ENCODE results near the gene RARS2. TPM values are rescaled to one million over a fixed set of nuclear protein-coding genes. Genes with fewer than 3 reads are reported as not detected.
"Not testable (repeated sequence)": the region's sequence is repeated elsewhere in the genome, so short reads cannot be mapped to it uniquely, and the experiment has no call there.

Gene RARS2
- 28.3 and 34.0 TPM in 2 replicates for total RNA-seq

DNA sequence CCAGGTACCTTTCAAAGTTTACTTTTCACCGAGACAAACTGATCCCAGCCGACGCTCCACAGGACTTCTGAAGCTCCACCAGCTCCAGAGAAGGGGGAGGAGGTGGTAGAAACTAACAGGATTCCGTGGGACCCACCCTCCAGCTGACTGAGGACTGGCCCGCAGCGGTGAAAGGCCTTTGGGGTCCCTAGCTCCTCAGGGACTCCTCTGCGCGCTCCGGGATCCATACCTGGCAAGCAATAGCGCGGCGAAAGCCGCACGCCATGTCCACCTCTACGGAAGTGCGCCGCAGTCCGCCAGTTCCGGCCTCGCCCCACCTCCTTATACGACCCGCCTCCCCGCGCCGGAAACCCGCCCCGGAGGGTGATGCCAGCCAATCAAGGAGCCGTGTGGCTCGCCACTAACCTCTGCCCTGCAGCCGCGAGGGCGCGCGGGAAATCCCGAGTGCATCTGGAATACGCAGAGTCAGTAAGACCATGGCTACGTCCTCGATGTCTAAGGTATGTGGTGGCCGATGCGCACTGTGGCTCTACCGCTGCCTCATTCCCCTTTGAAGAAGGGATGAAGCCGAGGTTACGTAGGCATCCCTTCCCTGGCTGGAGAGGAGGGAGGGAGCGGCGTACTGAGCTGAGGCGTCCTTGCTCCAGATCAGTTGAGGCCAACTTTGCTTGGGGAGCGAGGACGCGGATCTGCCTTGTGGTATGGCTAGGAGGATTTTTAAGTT, at the start of gene RARS2, which contains the start of gene ORC3:
Gene RARS2, minus strand, starts transcription at position 295 of the 724 bp plus-strand sequence. Its CDS starts 30 bp downstream, at position 265.
Gene ORC3, plus strand, starts transcription at position 443 of the 724 bp plus-strand sequence. Its CDS starts 34 bp downstream, at position 477.
- DNase-seq (ENCODE audit: low read depth, low spot score) = peak; percentile 76

GRCh38 chr6:87639373-87639772, 49.6 kb upstream of the RARS2 start:
- no peak for DNase-seq (ENCODE audit: low read depth, low spot score)

- DNase-seq (ENCODE audit: low read depth, low spot score) = no peak
Measured at GRCh38 chr6:87637106-87637505, 47.3 kb upstream of the RARS2 start.

- DNase-seq (ENCODE audit: low read depth, low spot score) = no peak
Measured at GRCh38 chr6:87636315-87636714, 46.5 kb upstream of the RARS2 start.

GRCh38 chr6:87633851-87634250, 44.1 kb upstream of the RARS2 start:
- DNase-seq (ENCODE audit: low read depth, low spot score) = no peak

DNA sequence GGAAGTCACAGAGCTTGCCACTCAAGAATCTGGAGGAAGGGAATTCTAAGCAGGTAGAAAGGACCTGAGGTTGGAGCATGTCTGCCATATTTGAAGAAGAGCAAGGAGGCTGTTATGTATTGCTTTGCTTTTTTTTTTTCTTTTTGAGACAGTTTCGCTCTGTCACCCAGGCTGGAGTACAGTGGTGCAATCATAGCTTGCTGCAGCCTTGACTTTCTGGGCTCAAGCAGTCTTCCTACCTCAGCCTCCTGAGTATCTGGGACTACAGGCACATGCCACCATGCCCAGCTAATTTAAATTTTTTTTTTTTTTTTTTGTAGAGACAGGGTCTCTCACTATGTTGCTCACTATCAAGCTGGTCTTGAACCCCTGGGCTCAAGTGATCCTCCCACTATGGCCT, 41.0 kb upstream of the RARS2 start:
- no peak for DNase-seq (ENCODE audit: low read depth, low spot score)

DNA sequence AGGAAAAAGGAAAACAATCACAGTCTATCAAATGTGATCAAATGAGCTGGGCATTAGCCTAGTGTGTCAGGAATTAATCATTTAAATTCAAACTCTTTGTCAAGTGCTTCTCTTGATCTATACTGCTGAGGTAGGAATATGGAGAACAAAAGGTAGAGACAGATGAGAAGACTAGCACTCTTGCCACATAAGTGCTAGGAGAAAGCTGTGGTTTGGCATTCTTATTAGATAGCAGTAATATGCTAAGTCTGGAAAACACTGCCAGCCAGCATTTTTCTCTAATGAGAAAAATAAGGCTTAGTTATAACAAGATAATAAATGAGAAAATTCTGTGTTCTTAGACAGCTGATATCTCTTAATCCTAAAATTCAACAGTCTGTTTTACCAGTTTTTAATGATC, 39.1 kb upstream of the RARS2 start:
- no peak for DNase-seq (ENCODE audit: low read depth, low spot score)

DNA sequence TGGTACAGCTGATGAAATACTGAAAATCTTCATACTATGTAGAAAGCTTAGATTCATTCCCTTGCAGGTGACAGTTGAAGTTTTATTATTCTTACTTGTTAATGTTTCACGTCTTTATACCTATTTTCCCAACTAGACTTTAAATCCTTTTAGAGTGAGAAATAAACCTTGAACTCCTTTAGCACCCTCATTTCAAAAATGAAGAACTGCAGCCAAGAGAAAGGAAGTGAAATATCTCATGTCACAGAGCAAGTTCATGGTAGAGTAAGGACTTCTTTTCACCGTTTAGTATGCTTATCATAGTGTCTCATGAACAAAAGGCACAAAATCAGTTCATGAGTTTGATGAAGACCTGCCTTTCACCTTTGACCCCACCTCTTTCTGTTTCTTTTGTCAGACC, 38.6 kb upstream of the RARS2 start:
- no peak for DNase-seq (ENCODE audit: low read depth, low spot score)

DNA sequence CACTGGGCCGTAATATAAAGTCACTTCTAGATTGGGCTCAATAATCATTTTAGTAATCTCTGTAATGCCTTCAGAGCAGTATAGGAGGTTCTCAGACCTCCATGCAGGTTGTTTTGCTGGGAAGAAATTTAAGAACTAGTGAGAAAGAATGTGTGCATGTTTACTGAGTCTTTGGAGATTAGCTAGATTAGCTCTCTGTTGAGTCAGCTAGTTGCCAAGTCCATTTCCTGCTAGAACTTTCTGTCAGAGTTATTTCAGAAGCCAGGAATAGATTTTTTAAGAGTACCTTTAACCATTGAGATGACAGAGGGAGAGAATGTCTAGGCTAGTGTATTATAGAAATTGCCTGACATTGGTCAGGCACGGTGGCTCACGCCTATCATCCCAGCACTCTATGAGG, 33.5 kb upstream of the RARS2 start:
- DNase-seq (ENCODE audit: low read depth, low spot score) = no peak

DNA sequence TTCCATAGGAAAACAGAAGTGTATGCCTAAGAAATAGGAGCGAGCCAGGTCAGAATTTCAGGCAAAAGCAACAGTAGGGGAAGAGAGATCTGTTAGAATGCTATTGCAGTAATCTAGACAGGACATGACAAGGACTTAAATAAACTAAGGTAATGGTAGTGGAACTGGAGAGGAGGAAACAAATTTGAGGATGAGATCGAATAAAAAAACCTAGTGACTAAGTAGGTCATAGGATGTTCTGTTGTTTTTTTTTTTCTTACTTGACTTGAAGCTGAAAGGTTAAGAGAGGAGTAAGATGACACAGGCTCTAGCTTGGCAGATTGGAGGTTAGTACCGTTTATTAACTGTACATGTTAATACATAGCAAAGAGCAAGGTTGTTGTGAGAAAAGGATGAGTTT, 28.7 kb upstream of the RARS2 start:
- DNase-seq (ENCODE audit: low read depth, low spot score) = no peak

DNA sequence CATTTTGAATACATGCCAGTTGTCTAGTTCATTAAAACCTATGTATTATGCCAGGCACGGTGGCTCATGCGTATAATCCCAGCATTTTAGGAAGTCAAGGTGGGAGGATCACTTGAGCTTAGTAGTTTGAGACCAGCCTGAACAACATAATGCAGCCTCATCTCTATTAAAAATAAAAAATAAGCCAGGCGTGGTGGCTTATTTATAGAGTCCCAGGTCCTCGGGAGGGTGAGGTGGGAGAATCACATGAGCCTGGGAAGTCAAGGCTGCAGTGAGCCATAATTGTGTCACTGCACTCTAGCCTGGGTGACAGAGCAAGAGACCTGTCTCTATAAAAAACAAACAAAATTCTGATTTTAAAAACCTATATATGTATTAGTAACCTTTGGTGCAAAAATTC, 27.6 kb upstream of the RARS2 start:
- DNase-seq (ENCODE audit: low read depth, low spot score) = no peak

- not testable (repeated sequence) for DNase-seq (ENCODE audit: low read depth, low spot score)
Measured at GRCh38 chr6:87613018-87613417, 23.2 kb upstream of the RARS2 start.

GRCh38 chr6:87608802-87609201, 19.0 kb upstream of the RARS2 start:
- DNase-seq (ENCODE audit: low read depth, low spot score) = no peak

GRCh38 chr6:87606199-87606598, 16.4 kb upstream of the RARS2 start:
- no peak for DNase-seq (ENCODE audit: low read depth, low spot score)

- no peak for DNase-seq (ENCODE audit: low read depth, low spot score)
Measured at GRCh38 chr6:87600576-87600975, 10.8 kb upstream of the RARS2 start.

DNA sequence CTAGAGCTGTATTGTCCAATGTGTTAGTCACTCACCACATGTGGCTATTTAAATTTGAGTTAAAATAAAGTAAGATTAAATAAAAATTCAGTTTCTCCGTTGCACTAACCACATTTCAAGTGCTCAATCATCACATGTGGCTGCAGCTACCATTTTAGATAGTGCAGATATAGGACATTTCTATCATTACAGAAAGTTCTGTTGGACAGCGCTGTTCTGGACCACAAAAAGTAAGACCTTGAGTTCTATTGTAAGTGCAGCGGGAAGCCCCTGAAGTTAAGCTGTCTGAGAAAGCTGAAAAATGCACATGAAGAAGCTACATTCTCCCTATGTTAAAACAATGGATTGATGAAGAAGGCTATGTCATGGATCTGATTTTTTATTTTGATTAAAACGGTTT, 1.2 kb upstream of the RARS2 start:
- DNase-seq (ENCODE audit: low read depth, low spot score) = no peak

DNA sequence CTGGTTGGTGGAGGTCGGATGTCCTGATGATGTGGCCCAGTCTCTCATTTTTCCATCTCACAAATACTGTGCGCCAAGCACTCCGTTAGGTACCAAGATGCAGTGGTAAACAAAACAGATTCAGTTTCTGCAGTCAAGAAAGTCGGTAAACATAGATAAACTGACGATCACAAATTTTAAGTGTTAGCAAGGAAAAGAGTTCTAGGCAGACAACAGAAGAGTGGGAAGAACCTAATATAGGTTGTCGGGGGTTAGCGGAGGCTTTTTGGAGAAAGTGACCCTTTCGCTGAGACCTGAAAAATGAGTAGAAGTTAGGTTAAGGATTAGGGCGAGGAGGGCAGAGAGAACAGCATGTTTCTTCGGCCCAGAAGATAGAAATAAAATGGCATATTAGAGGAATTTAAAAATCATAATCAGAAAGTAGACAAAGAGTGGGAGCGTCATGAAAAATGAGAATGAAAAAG, 662 bp upstream of the RARS2 start:
- DNase-seq (ENCODE audit: low read depth, low spot score) = no peak

GRCh38 chr6:87588756-87589407, 905 bp downstream of the RARS2 start:
- no peak for DNase-seq (ENCODE audit: low read depth, low spot score)

- no peak for DNase-seq (ENCODE audit: low read depth, low spot score)
Measured at GRCh38 chr6:87586371-87587077, 3.3 kb downstream of the RARS2 start.

- DNase-seq (ENCODE audit: low read depth, low spot score) = no peak
Measured at GRCh38 chr6:87583822-87584221, 6.0 kb downstream of the RARS2 start.

GRCh38 chr6:87575423-87575822, 14.4 kb downstream of the RARS2 start:
- DNase-seq (ENCODE audit: low read depth, low spot score) = no peak

- DNase-seq (ENCODE audit: low read depth, low spot score) = no peak
Measured at GRCh38 chr6:87574237-87574804, 15.5 kb downstream of the RARS2 start.
